Measurements from ENCODE around the gene COPZ2.

The COPZ2 gene

DNA sequence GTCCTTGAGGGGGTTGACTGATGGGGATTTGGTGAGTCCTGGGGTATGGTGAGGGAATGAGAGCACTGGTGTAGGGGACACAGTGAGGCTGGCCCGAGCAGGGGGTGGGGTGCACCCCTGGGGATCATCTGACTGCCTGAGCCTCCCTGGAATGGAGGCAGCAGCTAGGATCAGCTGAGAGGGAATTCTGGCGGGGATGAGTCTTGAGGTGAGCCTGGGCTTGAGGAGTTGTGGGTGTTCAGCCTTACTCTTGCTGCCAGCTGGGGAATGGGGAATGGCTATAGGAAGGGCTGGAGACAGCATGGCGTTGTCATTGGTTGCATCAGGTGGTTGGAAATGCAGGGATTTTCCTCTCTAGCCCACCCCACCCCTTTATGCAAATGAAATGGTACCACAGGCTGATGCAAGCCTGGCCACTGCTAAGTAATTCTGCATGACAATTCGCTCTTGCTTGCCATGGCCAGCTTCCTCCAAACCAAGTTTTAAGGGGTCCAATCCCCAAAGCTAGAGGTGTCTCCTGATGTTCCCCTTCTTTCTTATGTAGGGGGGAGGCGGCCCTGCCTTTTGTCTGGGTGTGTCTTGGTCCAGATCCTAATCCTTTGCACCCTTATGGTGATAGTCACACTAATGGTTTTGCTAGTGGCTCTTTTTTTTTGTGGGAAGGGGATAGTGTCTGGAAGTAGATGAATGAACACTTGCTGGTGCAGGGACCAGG is 18.1 kb upstream of the COPZ2 start:
- peak overlapping the region; percentile 58; the same call in 1 of the 2 replicates for H3K9ac ChIP-seq
- peaks cover 83% of the 10 kb centered on the region for H3K4me1 ChIP-seq (ENCODE audit: low read depth, poor library complexity, severe bottlenecking)
- H3K27me3 ChIP-seq (ENCODE audit: insufficient read depth, low read depth), result no peaks in the 10 kb centered on the region
- H3K27ac ChIP-seq, result peak overlapping the region; percentile 76
- no peak overlapping the region for H2AFZ ChIP-seq (ENCODE audit: low read depth)
- peak overlapping the region; percentile 89 for H3K4me2 ChIP-seq
- no peak overlapping the region for H3K4me3 ChIP-seq (IDR thresholded peaks at IDR 0.05; ENCODE audit: insufficient read depth, low read depth, low read length)
- H3K36me3 ChIP-seq (ENCODE audit: insufficient read depth), result peaks cover 11% of the 10 kb centered on the region; the same call in 1 of the 2 replicates
- peaks cover 78% of the 10 kb centered on the region for H3K79me2 ChIP-seq (ENCODE audit: insufficient read depth, low read depth)
- TF ChIP-seq CTCF (conservative IDR thresholded peaks at IDR 0.05; ENCODE audit: low read depth, low read length), result no peak
- H4K20me1 ChIP-seq (ENCODE audit: insufficient read depth), result no peaks in the 10 kb centered on the region

DNA sequence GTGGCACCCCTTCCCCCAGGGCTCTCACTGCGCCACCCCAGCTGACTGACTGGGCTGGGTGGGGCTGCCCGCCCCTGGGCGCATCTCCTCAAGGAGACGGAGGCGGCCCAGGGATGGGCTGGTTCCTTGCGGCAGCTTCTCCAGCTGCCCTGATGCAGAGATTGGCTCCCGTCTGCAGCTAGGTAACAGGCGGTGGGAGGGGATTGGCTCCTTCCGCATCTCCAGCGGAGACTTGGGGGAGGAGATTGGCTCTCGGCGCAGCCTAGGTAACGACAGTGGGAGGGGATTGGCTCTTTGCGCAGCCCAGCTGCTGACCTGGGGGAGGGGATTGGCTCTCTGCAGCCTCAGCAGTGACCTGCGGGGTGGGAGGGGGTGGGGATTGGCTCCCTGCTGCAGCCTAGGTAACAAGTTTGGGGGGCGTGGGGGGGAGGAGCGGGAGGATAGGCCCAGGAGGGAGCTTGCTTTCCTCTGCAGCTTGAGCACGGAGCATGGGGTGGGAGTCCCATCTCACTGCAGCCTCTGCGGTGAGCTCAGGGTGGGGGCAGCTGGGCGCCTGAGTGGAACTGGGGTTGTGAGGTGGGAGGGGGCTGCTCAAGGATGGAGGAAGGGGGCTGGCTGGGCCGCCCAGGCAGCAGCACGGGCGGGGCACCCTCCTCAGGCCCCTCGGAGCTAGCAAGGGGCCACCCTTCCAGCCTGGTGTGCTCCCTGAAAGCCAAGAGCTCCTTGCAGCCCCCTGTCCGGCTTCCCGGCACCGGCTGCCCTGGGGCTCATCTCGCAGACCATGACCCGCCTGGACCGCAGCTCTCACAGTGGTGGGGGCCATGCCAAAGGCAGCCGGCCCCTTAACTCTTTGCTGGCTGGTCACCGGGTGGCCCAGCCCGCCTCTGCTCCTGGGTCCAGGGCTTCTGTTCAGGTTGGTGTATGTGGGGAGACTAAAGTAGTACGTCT is 16.9 kb upstream of the COPZ2 start:
- Histone ChIP-seq H2AFZ (ENCODE audit: low read depth) (no peak overlapping the region), H3K27ac (peak overlapping the region; percentile 94), H3K79me2 (ENCODE audit: insufficient read depth, low read depth) (peaks cover 90% of the 10 kb centered on the region), H3K9ac (no peak overlapping the region), H3K27me3 (ENCODE audit: insufficient read depth, low read depth) (no peaks in the 10 kb centered on the region), H3K4me3 (IDR thresholded peaks at IDR 0.05; ENCODE audit: insufficient read depth, low read depth, low read length) (no peak overlapping the region), H4K20me1 (ENCODE audit: insufficient read depth) (no peaks in the 10 kb centered on the region), H3K4me2 (peak overlapping the region; percentile 89), H3K4me1 (ENCODE audit: low read depth, poor library complexity, severe bottlenecking) (peaks cover 94% of the 10 kb centered on the region), H3K36me3 (ENCODE audit: insufficient read depth) (peaks cover 11% of the 10 kb centered on the region; the same call in 1 of the 2 replicates)
- no peak for TF ChIP-seq CTCF (conservative IDR thresholded peaks at IDR 0.05; ENCODE audit: low read depth, low read length)

DNA sequence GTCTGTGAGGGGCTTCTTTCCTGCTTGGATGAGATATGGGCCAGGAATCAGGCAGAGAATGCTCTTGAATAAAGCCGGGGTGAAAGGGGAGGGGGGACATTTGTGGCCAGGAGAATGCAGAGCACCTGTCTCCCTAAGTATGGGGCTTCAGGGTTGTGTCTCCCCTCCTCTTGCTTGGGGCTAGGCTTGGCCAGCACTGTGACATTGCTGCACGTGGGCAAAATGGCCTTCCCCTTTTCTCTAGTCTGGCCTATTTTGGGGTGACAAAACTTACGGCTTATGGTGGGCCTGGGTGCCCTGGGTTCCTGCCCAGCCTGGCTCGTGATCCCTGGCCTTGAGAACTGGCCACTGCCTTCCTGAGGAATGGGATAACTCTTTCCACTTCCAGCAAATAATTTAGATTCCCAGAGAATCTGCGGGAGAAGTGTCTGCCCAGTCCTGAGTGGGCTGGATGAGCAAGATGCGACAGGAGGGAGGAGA is 16.2 kb upstream of the COPZ2 start:
- peaks cover 90% of the 10 kb centered on the region for H3K79me2 ChIP-seq (ENCODE audit: insufficient read depth, low read depth)

More for the DNA sequence above, 16.2 kb upstream of the COPZ2 start:
- Histone ChIP-seq H3K36me3 (ENCODE audit: insufficient read depth) (peaks cover 9% of the 10 kb centered on the region; the same call in 1 of the 2 replicates), H3K4me2 (peak overlapping the region; percentile 80), H3K27me3 (ENCODE audit: insufficient read depth, low read depth) (no peaks in the 10 kb centered on the region), H3K4me3 (IDR thresholded peaks at IDR 0.05; ENCODE audit: insufficient read depth, low read depth, low read length) (no peak overlapping the region), H2AFZ (ENCODE audit: low read depth) (no peak overlapping the region), H3K9ac (peak overlapping the region; percentile 2; the same call in 1 of the 2 replicates), H3K27ac (peak overlapping the region; percentile 94; the same call in 1 of the 2 replicates), H3K4me1 (ENCODE audit: low read depth, poor library complexity, severe bottlenecking) (peaks cover 90% of the 10 kb centered on the region), H4K20me1 (ENCODE audit: insufficient read depth) (no peaks in the 10 kb centered on the region)
- no peak for TF ChIP-seq CTCF (conservative IDR thresholded peaks at IDR 0.05; ENCODE audit: low read depth, low read length)

Measured in KMS-11 (cell line).